MCF 10A (cell line): Measurements from ENCODE around the gene SLC35G6. TPM values are rescaled to one million over a fixed set of nuclear protein-coding genes. Genes with fewer than 3 reads are reported as not detected.
A peak's percentile ranks its signal among the peaks of the same experiment; 100 is the strongest.

Experiments used
- BruUV-seq: library from RNA; stranded (reverse); fragments of 400-500 nt; replicated peaks from 2 replicates; lab custom pipeline; 2021; lab: Mats Ljungman, UMichigan
- CTCF ChIA-PET: fragments of 300-600 bp; sonication (Branson Sonifier 250); formaldehyde crosslinking; extraction: SDS; loops from one replicate; lab custom pipeline; 2021; ENCODE audit warnings: antibody characterized with exemption, inconsistent platforms; lab: Yijun Ruan, JAX
- POLR2A ChIA-PET: fragments of 300-600, 350-650 bp; sonication (Branson Sonifier 250); formaldehyde crosslinking; extraction: SDS; loops from one replicate; lab custom pipeline; 2020; ENCODE audit warnings: antibody characterized with exemption, inconsistent platforms; lab: Yijun Ruan, JAX
- DNase-seq: peaks from one replicate; pipeline ENCODE4 v3.0.0-alpha.2; 2018; ENCODE audit not compliant: unreplicated experiment
- H3K27ac Mint-ChIP-seq: one replicate; pipeline ENCODE4 v1.8.0; 2022; ENCODE audit warnings: mild to moderate bottlenecking, low read depth, mixed read lengths; ENCODE audit not compliant: unreplicated experiment
- H3K27me3 Mint-ChIP-seq: one replicate; pipeline ENCODE4 v1.8.0; 2022; ENCODE audit warnings: mixed read lengths; ENCODE audit not compliant: insufficient read depth, unreplicated experiment
- H3K36me3 Mint-ChIP-seq: one replicate; pipeline ENCODE4 v1.8.0; 2022; ENCODE audit warnings: mild to moderate bottlenecking, moderate library complexity, mixed read lengths; ENCODE audit not compliant: insufficient read depth, unreplicated experiment
- H3K4me1 Mint-ChIP-seq: one replicate; pipeline ENCODE4 v1.8.0; 2022; ENCODE audit warnings: mixed read lengths; ENCODE audit not compliant: insufficient read depth, unreplicated experiment
- H3K4me3 Mint-ChIP-seq: one replicate; pipeline ENCODE4 v1.8.0; 2022; ENCODE audit warnings: mild to moderate bottlenecking, moderate library complexity, mixed read lengths; ENCODE audit not compliant: unreplicated experiment
- H3K9me3 Mint-ChIP-seq: one replicate; pipeline ENCODE4 v1.8.0; 2022; ENCODE audit warnings: mixed read lengths; ENCODE audit not compliant: unreplicated experiment
- intact Hi-C: fragments of 100-400 bp; cut with micrococcal nuclease; formaldehyde crosslinking; loops from 2 replicates; pipeline ENCODE4 v1.14.1; 2022
- total RNA-seq: library from RNA; stranded (reverse); gene quantifications from 2 replicates; pipeline ENCODE4 v1.2.3, GENCODE V29; 2022
- TF ChIP-seq, protein P1 (sequence below): fragments of 200-600 bp; IDR thresholded peaks from one replicate; pipeline ENCODE4 v1.8.0; 2022; ENCODE audit warnings: antibody characterized with exemption, mild to moderate bottlenecking; ENCODE audit not compliant: unreplicated experiment

Gene SLC35G6
- total RNA-seq, 1 experiment from 2014 or later, result not detected

DNA sequence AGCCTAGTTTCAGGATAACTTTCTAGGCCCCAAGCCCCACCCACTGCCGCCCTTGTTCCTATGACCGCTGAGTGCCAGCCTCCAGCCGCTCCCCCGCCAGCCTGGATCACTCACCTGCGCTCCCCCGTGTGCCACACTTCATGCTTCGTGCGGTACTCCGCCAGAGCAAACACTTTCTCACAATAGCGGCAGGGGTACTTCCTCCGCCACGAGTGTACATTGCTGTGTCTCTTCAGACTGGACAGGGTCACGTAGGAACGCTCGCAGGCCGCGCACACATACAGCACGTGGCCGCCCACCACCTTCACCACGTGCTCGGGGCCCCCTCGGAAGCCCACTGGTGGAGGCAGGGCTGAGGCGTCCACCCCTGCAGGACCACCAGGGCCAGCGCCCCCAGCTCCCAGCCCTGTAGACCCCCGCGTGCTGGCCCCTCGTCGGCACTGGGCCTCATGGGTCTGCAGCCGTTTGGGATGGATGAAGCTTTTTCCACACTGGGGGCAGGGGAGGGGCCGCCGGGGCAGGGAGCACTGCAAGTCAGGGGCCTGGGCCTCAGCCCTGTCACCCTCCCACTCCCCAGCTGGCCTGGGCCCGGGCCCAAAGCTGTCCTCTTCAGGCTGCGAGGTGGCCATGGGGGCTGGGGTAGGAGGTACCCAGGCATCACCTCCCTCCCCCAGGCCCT, 15.5 kb upstream of the SLC35G6 start:
- intact Hi-C loops, result no loop called here
- TF ChIP-seq, protein P1, sequence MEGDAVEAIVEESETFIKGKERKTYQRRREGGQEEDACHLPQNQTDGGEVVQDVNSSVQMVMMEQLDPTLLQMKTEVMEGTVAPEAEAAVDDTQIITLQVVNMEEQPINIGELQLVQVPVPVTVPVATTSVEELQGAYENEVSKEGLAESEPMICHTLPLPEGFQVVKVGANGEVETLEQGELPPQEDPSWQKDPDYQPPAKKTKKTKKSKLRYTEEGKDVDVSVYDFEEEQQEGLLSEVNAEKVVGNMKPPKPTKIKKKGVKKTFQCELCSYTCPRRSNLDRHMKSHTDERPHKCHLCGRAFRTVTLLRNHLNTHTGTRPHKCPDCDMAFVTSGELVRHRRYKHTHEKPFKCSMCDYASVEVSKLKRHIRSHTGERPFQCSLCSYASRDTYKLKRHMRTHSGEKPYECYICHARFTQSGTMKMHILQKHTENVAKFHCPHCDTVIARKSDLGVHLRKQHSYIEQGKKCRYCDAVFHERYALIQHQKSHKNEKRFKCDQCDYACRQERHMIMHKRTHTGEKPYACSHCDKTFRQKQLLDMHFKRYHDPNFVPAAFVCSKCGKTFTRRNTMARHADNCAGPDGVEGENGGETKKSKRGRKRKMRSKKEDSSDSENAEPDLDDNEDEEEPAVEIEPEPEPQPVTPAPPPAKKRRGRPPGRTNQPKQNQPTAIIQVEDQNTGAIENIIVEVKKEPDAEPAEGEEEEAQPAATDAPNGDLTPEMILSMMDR, result no peak
- H3K27me3 Mint-ChIP-seq, result no peaks in the 10 kb centered on the region
- H3K4me3 Mint-ChIP-seq, result no peak overlapping the region
- H3K36me3 Mint-ChIP-seq, result peaks cover 52% of the 10 kb centered on the region
- no peak for DNase-seq
- ChIA-PET POLR2A (interaction anchor here (0.5 to 1.6 kb wide), 4 partner anchors 10 to 119 kb away, joined by 3 to 5 read pairs (median 4); no protein-coding TSS in a partner anchor), CTCF (interaction anchor here (0.5 to 1.2 kb wide), 2 partner anchors 29 to 447 kb away, joined by 3 to 6 read pairs; no protein-coding TSS in a partner anchor)
- no peaks in the 10 kb centered on the region for H3K9me3 Mint-ChIP-seq
- peaks cover 10% of the 10 kb centered on the region for H3K4me1 Mint-ChIP-seq
- H3K27ac Mint-ChIP-seq, result no peak overlapping the region
- no TSS peak for BruUV-seq

DNA sequence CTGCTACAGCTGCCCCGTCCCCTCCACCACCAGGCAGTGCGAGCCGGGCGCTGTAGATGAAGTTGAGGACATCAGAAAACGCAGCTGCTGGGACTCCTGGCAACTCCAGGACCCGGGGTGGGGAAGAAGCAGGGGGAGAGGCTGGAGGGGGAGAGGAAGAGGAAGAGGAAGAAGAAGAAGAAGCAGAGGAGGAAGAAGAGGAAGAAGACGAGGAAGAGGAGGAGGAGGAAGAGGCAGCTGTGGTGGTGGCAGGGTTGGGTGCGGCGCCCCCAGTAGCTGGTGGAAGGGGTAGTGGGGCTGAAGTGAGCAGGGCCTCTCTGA, 15.0 kb upstream of the SLC35G6 start:
- CTCF ChIA-PET, result interaction anchor here (0.5 to 1.2 kb wide), 2 partner anchors 29 to 446 kb away, joined by 3 to 6 read pairs; no protein-coding TSS in a partner anchor
- H3K27me3 Mint-ChIP-seq, result no peaks in the 10 kb centered on the region
- no TSS peak for BruUV-seq
- TF ChIP-seq, protein P1, result no peak
- peaks cover 5% of the 10 kb centered on the region for H3K4me1 Mint-ChIP-seq
- no peak overlapping the region for H3K4me3 Mint-ChIP-seq
- peaks cover 46% of the 10 kb centered on the region for H3K36me3 Mint-ChIP-seq
- POLR2A ChIA-PET, result interaction anchor here (0.6 to 2.8 kb wide), 6 partner anchors 10 to 29 kb away, joined by 3 to 16 read pairs (median 4); partner anchors contain the start of gene POLR2A
- H3K9me3 Mint-ChIP-seq, result no peaks in the 10 kb centered on the region
- intact Hi-C loops, result no loop called here
- peak overlapping the region; percentile 31 for H3K27ac Mint-ChIP-seq
- no peak for DNase-seq

DNA sequence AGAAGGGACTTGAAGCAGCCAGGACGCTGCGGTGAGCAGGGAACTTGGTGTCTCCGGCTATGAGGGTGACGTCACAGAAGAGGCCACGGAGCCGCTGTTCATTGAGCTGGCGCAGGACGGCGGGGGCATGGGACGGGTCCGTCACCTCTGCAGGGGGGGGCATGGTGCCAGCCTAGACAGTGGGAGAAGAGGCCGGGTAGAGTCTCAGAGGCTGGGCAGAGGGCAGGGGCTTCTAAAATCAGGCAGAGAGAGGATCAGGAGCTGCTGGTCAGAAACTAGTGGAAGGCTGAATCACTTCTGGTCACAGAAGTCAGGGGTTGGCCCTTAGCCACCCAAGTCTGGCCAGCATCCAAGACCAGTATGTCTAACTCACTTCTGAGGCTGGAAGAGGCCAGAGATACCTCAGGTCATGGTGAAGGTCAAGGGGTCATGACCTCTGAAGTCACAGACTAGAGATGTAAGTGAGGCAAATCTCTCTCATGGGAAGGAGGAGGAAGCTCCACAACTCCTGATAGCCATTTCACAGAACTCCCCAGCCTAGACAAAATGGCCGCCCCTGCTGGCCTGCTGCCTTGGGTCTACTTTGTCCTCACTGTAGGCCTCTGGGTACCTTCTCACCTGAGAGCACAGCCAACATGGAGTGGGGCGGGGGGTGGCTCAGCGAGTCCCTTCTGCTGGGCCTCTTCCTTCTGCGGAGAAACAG, 14.5 kb upstream of the SLC35G6 start:
- Mint-ChIP-seq H3K27ac (peak overlapping the region; percentile 31), H3K9me3 (no peaks in the 10 kb centered on the region), H3K27me3 (no peaks in the 10 kb centered on the region), H3K4me3 (no peak overlapping the region), H3K36me3 (peaks cover 41% of the 10 kb centered on the region), H3K4me1 (peaks cover under 1% of the 10 kb centered on the region)
- CTCF ChIA-PET, result interaction anchor here (0.5 to 1.2 kb wide), 4 partner anchors 10 to 1081 kb away, joined by 3 to 6 read pairs (median 3); no protein-coding TSS in a partner anchor
- no peak for DNase-seq
- BruUV-seq, result no TSS peak
- POLR2A ChIA-PET, result interaction anchor here (0.7 to 2.8 kb wide), 6 partner anchors 9 to 30 kb away, joined by 3 to 16 read pairs (median 4); partner anchors contain the start of gene POLR2A
- TF ChIP-seq, protein P1, result no peak
- intact Hi-C loops, result no loop called here

DNA sequence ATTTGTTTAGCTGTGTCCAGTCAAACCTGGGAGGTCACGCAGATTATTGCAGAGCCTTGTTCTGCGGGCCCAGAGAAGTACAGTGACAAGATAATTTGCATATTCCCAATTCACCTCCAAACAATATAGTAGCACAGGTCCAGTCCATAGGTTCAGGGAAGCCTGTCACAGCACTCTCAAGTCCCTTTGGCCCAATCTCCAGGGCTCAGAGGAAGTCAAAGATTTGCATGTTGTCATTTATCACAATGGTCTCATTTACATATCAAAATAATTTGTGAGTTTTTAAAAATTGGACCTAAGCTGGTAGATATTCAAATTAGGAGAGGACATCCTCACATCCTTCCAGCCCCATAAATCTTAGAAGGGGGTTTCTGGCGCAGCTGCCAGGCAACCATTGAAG, 13.7 kb upstream of the SLC35G6 start:
- Mint-ChIP-seq H3K4me1 (no peaks in the 10 kb centered on the region), H3K36me3 (peaks cover 35% of the 10 kb centered on the region), H3K27ac (no peak overlapping the region), H3K4me3 (no peak overlapping the region), H3K9me3 (no peaks in the 10 kb centered on the region), H3K27me3 (no peaks in the 10 kb centered on the region)
- TF ChIP-seq, protein P1, result no peak
- intact Hi-C loops, result no loop called here
- no TSS peak for BruUV-seq
- no peak for DNase-seq
- ChIA-PET POLR2A (interaction anchor here (0.8 to 2.8 kb wide), 4 partner anchors 9 to 23 kb away, joined by 3 to 16 read pairs (median 7); partner anchors contain the start of gene POLR2A), CTCF (interaction anchor here (0.7 to 0.9 kb wide), 3 partner anchors 9 to 1082 kb away, joined by 3 to 4 read pairs (median 3); no protein-coding TSS in a partner anchor)
